Stimulated activated CD4-positive, alpha-beta T cell treated with anti-CD3 and anti-CD28 coated beads, Interleukin-2, amount 100 ng/mL, for 24 hours (primary cell): Measurements from ENCODE around the gene TRIM33.
"Not testable (repeated sequence)": the region's sequence is repeated elsewhere in the genome, so short reads cannot be mapped to it uniquely, and the experiment has no call there.

Source experiments
- DNase-seq, 2 donors: peaks; one replicate each; pipeline ENCODE4 v3.0.0-alpha.2; 2020

TRIM33 gene

DNA sequence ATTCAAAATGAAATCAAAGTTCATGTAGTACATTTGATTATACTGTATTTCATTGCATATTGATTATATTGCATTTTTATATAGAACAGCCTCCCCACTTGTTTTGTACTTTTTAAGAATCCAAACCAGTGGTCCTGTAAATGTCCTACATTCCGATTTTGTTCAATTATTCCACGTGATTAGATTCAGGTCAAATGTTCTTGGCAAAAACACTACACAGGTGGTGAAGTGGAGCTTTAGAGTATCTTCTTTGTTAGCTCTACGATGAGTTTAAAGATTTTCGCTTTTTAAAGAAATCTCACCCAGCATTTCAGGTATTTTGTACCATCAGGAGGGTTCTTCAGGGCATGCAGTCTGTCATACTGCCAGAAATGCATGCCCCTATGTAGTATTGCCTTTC lies 120.6 kb downstream of the TRIM33 start:
- DNase-seq, result no peak

DNA sequence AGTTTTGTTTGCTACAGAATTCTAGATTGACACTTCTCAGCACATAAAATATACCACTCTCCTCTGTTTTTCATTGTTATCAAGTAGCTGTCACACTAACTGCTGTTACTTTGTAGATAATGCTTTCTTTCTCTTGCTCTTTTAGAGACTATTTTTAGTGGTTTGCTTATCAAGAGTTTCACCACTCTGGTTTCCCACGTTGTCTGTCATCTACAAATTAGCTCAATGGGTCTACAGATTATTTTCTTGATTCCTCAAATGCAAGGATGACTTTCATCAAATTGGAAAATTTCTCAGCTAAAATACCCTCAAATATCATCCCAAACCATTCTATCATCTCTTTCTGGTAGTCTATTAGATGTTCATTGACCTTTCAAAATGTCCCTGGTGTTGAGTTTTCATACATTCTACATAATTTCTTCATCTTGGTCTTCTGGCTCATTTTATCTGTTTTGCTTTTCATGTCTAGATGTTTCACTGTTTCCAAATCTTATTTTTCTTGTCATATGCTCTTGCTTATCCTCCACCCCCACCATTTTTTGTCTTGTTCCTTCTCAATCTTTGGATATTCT lies 122.5 kb downstream of the TRIM33 start:
- DNase-seq, result no peak

DNA sequence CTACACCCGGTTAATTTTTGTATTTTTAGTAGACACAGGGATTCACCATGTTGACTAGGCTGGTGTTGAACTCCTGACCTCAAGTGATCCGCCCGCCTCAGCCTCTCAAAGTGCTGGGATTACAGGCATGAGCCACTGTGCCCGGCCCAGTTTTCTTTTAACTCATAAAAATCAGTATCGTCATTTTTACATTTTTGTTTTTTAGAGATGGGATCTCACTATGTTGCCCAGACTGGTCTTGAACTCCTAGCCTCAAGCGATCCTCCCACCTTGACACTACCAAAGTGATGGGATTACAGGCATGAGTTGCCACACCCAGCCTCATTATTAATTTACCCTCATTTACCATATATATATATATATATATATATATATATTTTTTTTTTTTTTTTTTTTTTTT lies 123.4 kb downstream of the TRIM33 start:
- not testable (repeated sequence) for DNase-seq

DNA sequence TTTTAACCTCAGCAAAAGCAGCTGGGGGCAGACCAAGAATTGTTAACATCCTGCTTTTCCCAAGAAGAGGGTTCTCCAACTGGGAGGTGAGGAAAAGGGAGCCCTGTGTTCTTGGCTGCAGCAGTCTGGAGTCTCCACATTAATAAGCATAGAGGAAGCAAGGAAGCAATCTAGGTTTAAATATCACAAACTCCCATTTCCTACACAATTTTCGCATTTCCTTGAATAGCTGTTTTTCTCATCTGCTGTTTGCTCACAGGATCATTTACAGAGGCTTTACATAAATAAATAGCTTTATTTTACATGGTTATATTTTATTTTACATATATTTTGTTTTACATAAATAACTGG lies 124.0 kb downstream of the TRIM33 start:
- DNase-seq, result no peak

DNA sequence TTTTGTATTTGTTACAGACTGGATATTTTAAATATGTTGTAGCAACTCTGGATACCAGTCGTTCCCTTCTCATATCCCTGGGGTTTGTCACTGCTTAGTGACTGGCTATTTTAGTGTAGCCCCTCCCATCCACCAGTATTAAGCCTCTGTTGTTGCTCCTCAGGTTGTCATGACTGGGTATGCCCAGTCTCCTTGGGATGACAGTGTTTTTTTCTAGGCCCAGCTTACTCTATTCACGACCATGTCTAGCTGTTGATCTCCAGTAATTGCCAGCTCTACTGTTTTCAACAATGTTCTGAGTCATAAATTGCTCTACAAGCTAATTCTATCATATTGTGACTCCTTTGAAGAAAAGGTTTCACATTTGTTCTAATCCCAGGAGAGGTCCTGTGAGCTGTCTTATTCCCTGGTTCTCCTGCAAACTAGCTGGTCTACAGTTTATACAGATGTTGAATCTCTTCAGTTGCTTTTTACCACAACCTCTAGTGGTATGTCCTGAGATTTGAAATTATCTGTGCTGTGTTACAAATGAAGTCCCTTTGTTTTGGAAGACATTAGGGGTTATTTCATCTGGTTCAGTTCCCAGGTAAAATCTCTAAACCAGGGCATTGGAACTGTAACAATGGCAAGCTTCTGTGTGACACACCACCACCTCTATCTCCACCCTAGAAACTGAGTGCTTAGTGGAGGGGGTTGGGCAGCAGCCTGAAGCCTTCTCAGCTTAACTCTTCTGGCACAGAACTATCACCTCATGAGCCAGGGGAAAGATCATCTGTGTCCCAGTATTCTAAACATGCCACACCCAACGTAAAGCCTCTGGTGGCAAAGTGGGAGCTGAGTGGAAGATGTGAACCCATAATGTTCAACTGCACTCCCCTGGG lies 124.6 kb downstream of the TRIM33 start:
- DNase-seq, result no peak

DNA sequence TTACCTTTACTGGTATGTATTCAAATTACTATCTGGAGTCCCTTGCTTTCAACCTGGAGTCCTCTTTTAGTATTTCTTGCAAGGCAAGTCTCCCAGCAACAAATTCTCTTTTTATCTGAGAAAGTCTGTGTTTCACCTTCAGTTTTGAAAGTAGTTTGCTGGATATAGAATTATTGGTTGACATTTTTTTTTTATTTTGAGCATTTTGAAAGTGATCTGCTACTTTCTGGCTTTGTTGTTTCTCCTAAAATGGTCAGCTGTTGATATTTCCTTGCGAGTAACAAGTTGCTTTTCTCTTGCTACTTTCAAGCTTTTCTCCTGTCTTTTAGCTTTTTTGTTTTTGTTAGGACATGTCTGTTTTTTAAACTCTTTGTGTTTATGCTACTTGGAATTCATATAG lies 126.1 kb downstream of the TRIM33 start:
- no peak for DNase-seq

DNA sequence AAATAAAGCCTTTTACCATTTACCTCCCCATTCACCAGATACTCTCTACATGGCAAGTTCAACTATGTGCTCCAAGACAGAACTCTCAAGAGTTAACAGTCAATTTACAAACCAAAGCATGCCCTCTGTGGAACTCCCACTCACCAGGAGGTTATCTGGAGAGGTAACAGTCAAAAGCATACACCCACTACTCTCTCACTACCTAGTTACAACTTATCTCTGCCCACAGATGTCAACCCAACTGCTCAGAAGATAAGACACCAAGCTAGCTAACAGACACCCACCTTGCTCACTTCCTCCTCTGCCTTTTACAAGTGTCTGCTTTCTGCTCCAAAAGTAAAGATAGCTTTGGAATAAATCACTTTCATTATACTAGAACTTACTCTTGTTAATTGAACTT lies 131.0 kb downstream of the TRIM33 start:
- DNase-seq, result no peak

DNA sequence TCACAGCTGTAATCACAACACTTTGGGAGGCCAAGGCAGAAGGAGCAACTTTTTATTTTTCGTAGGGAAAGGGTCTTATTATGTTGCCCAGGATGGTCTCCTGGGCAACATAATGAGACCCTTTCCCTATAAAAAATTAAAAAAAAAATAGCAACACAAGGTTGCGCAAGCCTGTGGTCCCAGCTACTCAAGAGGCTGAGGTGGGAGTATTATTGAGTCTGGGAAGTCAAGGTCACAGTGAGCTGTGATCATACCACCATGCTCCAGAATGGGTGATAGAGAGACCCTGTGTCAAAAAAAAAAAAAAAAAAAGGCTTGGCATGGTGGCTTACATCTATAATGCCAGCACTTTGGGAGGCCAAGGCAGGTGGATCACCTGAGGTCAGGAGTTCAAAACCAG lies 131.6 kb downstream of the TRIM33 start:
- no peak for DNase-seq

DNA sequence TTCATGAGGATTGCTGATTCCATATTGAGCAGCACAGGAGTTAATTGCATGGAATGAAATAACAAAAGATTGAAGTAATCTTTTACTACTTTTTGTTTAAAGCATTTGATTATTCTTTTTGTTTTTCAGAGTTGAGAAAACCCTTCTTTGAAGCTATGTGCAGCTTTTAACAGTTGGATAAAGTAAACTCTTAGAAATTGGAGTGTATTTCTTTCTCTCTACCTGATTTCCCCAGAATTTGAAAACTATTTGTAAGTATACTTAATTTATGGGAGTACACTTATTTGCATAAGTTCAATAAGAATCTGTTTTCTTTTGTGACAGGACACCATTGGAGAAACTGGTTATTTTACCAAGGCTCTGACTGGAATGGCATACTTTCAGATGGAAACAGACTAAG lies 133.6 kb downstream of the TRIM33 start:
- DNase-seq, result no peak

DNA sequence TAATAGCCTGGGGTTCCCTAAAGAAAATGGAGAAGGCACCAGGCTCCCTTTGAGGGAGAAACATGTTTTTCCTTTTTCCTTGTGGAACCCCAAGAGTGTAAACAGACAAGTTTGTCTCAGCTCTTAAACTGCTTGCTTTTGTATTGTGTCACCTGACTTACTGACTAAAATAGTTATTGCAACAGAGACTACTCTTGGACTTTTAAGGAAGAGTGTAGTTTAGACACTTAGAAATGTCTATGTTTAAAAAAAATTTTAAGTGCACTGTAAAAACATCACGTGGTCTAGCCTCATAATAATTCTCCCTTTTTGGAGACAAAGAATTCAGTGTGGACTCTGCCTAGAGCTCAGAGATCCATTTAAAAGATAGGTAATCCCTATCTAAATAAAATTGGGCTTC lies 141.1 kb downstream of the TRIM33 start:
- no peak for DNase-seq

DNA sequence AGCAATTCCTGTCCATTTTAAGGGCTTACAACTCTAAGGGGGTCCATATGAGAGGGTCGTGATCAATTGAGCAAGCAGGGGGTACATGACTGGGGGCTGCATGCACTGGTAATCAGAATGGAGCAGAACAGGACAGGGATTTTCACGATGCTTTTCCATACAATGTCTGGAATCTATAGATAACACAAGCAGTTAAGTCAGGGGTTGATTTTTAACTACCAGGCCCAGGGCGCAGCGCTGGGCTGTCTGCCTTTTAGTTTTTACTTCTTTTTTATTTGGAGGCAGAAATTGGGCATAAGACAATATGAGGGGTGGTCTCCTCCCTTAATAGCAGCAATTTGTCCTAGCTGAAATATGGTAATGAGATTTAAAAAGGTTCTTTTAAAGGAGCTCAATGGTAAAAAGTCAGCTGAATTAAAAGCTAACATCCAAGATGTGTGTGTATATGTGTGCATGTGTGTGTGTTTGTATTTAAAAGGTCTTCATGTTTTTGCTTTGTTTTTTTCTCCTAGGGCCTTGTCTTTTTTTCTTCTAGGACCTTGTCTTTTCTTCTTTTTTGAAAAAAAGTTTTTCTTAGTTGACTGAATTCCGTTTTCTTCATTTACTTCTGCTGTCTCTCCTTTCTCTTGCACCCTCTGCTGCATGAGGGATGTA lies 141.6 kb downstream of the TRIM33 start:
- not testable (repeated sequence) for DNase-seq

DNA sequence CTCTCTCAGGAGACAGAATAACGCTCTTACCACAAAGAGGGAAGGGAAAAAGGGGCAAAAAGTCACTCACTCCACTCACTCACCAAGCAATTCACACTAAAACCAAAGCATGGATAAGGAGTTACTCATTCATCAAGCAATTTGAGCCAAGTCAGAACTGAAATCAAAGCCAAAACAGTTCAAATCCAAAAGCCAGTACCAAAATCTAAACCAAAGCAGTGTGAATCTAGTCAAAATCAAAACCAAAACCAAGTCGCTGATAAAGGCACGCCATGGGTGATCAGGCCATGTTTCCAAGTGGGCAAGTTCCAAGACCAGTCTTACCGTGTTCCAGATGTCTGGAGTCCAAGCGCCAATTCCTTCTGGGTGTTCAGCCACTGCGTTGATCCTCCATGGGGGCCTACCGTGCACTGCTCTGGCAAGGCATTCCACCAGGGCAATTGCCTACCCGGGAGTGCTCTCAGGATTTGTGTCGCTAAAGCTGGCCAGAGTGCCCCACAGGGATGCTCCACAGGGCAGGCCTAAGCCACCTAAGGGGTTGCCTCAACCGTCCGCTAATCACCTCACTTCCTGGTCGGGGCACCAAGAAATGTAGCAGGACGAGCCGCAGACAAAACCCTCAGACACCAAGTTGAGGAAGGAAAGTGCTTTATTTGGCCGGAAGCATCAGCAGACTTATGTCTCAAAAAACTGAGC lies 142.3 kb downstream of the TRIM33 start:
- no peak for DNase-seq

DNA sequence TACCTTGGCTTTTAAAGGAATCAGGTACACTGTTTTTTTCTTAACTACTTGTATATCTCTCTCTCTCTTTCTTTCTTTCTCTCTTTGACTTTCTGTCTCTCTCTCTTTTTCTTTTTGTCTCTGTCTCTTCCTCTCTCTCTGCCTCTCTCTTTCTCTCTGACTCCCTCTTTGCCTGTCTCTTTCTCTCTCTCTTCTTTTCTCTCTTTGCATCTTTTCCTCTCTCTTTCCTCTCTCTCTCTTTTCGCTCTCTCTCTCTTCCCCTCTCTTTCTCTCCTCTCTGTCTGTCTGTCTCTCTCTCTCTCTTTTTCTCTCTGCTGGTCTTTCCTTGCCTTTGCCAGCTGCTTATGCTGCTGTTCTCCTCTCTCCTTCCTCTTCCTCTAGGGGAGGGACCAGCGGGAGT lies 143.2 kb downstream of the TRIM33 start:
- DNase-seq, result no peak

DNA sequence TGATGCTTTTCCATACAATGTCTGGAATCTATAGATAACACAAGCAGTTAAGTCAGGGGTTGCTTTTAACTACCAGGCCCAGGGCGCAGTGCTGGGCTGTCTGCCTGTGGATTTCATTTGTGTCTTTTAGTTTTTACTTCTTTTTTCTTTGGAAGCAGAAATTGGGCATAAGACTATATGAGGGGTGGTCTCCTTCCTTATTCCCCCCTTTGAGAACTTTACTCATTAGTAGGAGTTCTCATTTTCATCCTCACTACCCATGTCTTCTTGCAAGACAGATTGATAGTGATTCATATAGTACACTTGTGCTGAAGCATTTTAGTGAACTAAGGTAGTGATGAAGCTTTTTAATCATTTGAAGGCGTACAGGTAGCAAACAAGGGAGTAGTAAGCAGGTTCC lies 147.8 kb downstream of the TRIM33 start:
- DNase-seq, result not testable (repeated sequence)

DNA sequence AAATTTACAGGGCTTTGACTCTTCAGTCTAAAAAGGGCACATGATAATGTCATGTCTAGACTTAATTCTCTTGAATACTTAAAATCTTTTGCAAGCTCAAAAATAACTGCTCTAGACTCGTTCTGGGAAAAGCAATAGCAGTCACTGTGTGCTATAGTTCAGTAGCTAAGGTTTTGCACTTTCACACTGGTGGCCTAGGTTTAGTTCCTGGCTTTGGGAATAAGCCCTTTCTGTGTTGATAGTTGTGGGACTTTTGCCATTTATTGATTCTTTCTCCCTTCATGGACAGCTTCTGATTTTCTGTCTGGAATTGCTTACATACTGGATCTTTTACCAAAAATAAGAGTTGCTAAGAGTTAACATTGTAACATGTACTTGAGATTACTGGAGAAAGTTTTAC lies 151.2 kb downstream of the TRIM33 start:
- DNase-seq, result no peak

DNA sequence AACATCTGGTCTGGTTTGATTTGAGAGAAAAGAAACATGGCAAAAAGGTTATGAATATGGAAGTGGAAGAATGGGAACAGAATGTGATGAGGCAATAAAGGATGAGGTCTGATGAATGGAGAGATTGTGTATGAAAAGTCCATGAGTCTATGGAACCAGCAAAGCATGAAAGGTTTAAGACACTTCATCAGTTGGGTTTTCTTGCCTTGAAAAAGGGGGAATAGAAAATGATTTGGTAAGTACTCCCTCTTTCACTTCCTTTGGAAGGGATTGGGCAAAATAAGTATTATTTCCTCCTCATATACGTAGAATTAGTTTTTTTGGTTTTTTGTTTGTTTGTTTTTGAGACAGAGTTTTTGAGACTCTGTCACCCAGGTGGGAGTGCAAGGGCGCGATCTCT lies 155.8 kb downstream of the TRIM33 start:
- no peak for DNase-seq

DNA sequence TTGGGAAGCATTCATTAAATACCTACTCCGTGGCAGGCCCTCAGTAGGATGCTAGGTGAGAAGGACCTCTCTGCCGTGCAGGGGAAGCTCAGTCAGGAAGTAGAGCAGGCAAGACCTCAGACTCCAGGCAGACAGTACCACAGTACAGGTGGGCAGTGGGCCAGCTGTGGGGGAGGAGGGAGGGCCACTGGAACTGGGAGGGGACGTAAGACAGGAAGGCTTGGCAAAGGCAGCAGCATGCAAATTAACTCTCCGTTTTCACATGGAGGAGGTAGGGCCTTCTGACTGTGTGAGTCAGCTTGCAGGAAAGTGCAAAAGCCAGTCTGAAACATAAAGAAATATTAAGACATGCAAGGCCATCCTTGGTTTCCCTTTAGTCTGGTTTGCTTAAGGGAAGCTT lies 157.7 kb downstream of the TRIM33 start:
- no peak for DNase-seq

DNA sequence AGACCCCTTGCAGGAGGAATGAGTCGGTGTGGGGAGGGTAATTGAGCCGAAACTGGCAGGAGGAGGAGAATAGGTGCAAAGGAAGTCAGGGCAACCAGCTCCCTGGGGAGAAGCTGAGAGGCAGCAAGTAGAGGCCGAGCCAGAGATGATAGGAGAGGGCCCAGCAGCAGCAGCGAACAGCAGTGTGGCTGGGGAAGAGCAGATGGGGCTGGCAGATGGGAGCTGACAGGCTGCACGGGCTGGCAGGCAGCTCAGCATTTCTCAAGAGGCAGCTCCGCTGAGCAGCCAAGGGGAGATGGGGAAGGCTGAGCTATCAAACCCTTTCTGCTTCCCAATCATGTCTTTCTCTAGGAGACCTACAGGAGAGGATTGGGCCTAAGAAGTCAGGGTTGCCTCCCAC lies 158.2 kb downstream of the TRIM33 start:
- DNase-seq, result no peak

DNA sequence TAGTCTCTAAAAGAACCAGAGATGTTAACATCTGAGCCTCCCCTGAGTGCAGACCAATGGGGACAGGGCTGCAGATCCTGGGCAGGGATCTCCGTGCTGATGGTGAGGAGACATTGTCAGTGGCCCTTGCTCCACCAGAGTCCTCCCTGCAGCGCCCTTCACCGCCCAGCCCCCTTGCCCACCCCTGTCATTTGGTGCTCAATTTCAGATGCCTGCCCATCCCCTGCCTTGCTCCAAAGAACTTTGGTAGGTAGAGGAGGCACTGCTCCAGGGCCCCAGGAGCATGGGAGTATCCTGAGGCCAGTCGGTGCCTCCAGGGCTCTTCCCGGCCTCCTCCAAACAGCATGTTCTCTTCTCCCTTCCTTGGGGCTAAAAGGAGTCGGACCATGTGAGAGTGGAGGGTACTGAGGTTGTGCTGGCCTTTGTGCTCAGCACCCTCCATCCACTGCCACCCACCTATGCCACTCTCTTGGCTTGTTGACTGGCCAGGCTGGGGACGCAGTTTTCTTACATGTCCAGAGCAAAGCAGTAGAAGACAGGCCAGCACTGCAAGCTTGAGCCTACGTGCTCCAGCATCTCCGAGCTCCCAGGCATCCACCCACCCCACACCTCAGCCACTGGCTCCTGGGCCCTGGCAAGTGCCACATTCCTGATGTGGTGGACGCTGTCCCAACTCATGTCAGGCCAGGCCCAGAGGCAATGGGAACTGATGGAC lies 160.1 kb downstream of the TRIM33 start:
- DNase-seq, result no peak

DNA sequence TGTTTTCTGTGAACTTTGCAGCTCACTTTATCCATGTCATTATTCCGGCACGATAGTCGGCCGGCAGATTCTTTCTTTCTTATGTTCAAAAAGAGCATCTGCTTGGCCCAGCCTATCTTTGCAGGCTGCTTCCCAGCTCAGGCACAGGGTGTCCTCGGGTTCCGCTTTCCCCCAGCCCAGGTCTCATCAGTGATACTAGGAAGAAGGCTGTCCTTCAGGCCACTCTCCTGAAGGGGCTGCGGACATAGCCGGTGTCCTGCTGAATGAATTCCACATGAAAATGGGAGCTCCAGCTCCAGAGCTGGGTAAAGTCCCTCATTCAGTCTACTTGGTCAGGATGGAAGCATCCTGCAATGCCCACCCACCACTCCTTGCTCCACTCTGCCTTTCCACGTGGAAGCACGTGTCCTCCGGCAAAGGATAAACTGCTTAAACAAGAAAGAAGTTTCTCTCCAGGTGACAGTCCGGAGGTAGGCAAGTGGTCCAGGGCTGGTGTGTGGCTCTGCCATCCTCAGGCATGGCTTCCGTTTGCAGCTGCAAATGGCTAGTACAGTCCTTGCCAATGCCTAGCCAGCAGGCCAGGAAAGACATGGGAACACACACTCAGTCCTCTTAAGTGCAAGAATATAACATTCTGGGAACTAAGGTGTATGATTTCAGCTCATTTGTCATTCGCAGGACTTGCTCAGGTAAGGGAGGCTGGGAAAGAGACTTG lies 161.0 kb downstream of the TRIM33 start:
- DNase-seq, result no peak

DNA sequence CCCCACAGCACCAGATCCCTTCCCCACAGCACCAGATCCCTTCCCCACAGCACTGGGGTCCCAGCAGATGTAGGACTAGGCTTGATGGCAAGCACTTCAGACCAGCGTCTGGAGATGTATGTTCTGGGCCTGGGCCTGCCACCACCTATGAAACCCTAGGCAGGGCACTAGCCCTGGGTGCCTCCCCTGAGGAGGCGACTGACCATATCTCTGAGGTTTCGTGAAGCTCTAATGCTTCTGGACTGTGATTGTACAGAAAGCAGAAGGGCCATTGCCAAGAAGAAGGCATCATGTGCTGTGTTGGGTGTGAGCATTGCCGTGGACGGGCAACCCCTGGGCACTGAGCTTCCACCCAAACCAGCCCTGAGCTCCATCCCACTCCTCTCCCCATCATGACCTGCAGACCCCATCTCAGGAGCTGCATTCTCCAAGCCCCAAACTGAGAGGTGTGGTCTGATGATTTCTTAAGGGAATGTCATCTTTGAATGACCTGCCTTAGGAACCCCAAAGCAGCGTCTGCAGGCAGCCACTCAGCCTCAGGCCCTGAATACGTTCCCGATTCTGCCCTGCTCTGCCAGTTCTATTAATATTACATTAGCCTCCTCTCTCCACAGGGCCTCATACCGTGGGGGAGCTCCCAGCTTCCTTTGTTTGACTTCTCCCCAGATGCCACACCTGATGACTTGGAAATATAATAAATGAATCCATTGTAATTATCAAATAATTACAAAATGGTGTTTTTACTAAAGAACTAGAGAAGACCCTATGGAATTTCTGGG lies 163.4 kb downstream of the TRIM33 start:
- DNase-seq, result no peak
